ENCODE results near the gene MYOZ3.

The MYOZ3 gene

GRCh38 chr5:150637245-150638052 is 23.6 kb upstream of the MYOZ3 start:
- Mint-ChIP-seq H3K9me3 (no peaks in the 10 kb centered on the region), H3K27ac (no peak overlapping the region), H3K4me3 (no peak overlapping the region), H3K4me1 (no peaks in the 10 kb centered on the region), H3K27me3 (peaks cover 37% of the 10 kb centered on the region)
- DNase-seq (no peak), ATAC-seq (no peak)

GRCh38 chr5:150638053-150638444 is 23.0 kb upstream of the MYOZ3 start:
- H3K4me1 Mint-ChIP-seq: no peaks in the 10 kb centered on the region
- peak overlapping the region in 1 of 2 donors; percentile 78 for H3K27ac Mint-ChIP-seq
- H3K9me3 Mint-ChIP-seq: no peaks in the 10 kb centered on the region
- no peak for ATAC-seq
- DNase-seq: no peak
- H3K4me3 Mint-ChIP-seq: no peak overlapping the region
- peaks cover 37% of the 10 kb centered on the region for H3K27me3 Mint-ChIP-seq

GRCh38 chr5:150638488-150639376 is 22.3 kb upstream of the MYOZ3 start:
- peaks cover 37% of the 10 kb centered on the region for H3K27me3 Mint-ChIP-seq
- H3K4me1 Mint-ChIP-seq: no peaks in the 10 kb centered on the region
- ATAC-seq: no peak
- H3K9me3 Mint-ChIP-seq: no peaks in the 10 kb centered on the region
- no peak overlapping the region for H3K4me3 Mint-ChIP-seq
- DNase-seq: no peak
- no peak overlapping the region for H3K27ac Mint-ChIP-seq

GRCh38 chr5:150639377-150639692 is 21.7 kb upstream of the MYOZ3 start:
- DNase-seq: no peak
- H3K9me3 Mint-ChIP-seq: no peaks in the 10 kb centered on the region
- no peak for ATAC-seq
- H3K27me3 Mint-ChIP-seq: peaks cover 38% of the 10 kb centered on the region
- no peaks in the 10 kb centered on the region for H3K4me1 Mint-ChIP-seq
- no peak overlapping the region for H3K4me3 Mint-ChIP-seq
- no peak overlapping the region for H3K27ac Mint-ChIP-seq

- no peak overlapping the region for H3K27ac Mint-ChIP-seq
- peaks cover 42% of the 10 kb centered on the region for H3K27me3 Mint-ChIP-seq
- H3K4me3 Mint-ChIP-seq: no peak overlapping the region
- no peaks in the 10 kb centered on the region for H3K4me1 Mint-ChIP-seq
- ATAC-seq: no peak
- no peak for DNase-seq
- H3K9me3 Mint-ChIP-seq: no peaks in the 10 kb centered on the region
Measured at GRCh38 chr5:150639751-150640150, 21.3 kb upstream of the MYOZ3 start.

GRCh38 chr5:150640311-150641005 is 20.6 kb upstream of the MYOZ3 start, which contains the start of gene SYNPO:
Gene SYNPO, plus strand, starts transcription at chr5:150640660. Its CDS starts 7,616 bp downstream, at chr5:150648276.
- no peak within 1 kb of the TSS for H3K27ac Mint-ChIP-seq
- no peak within 1 kb of the TSS for H3K4me3 Mint-ChIP-seq
- no peaks in the 10 kb centered on the region for H3K9me3 Mint-ChIP-seq
- peaks cover 35% of the 10 kb centered on the region for H3K27me3 Mint-ChIP-seq
- no peaks in the 10 kb centered on the region for H3K4me1 Mint-ChIP-seq
- no peak for ATAC-seq
- no peak for DNase-seq

- no peak for ATAC-seq
- H3K4me1 Mint-ChIP-seq: no peaks in the 10 kb centered on the region
- peaks cover 30% of the 10 kb centered on the region for H3K27me3 Mint-ChIP-seq
- no peak overlapping the region for H3K4me3 Mint-ChIP-seq
- no peak overlapping the region for H3K27ac Mint-ChIP-seq
- no peak for DNase-seq
- H3K9me3 Mint-ChIP-seq: no peaks in the 10 kb centered on the region
Measured at GRCh38 chr5:150641006-150641570, 20.0 kb upstream of the MYOZ3 start.

GRCh38 chr5:150641824-150642566 is 19.1 kb upstream of the MYOZ3 start:
- no peak overlapping the region for H3K4me3 Mint-ChIP-seq
- H3K4me1 Mint-ChIP-seq: no peaks in the 10 kb centered on the region
- H3K27ac Mint-ChIP-seq: no peak overlapping the region
- ATAC-seq (no peak), DNase-seq (no peak)
- H3K9me3 Mint-ChIP-seq: no peaks in the 10 kb centered on the region
- H3K27me3 Mint-ChIP-seq: peaks cover 21% of the 10 kb centered on the region

- Mint-ChIP-seq H3K27me3 (peaks cover 16% of the 10 kb centered on the region), H3K4me1 (no peaks in the 10 kb centered on the region), H3K4me3 (no peak overlapping the region), H3K9me3 (no peaks in the 10 kb centered on the region), H3K27ac (no peak overlapping the region)
- ATAC-seq (no peak), DNase-seq (no peak)
Measured at GRCh38 chr5:150642567-150642927, 18.5 kb upstream of the MYOZ3 start.

- H3K4me3 Mint-ChIP-seq: no peak overlapping the region
- no peak for ATAC-seq
- peaks cover 10% of the 10 kb centered on the region for H3K27me3 Mint-ChIP-seq
- no peaks in the 10 kb centered on the region for H3K9me3 Mint-ChIP-seq
- DNase-seq: no peak
- no peak overlapping the region for H3K27ac Mint-ChIP-seq
- no peaks in the 10 kb centered on the region for H3K4me1 Mint-ChIP-seq
Measured at GRCh38 chr5:150642991-150643710, 17.9 kb upstream of the MYOZ3 start.

- H3K4me1 Mint-ChIP-seq: no peaks in the 10 kb centered on the region
- DNase-seq (no peak), ATAC-seq (no peak)
- peaks cover 6% of the 10 kb centered on the region for H3K27me3 Mint-ChIP-seq
- no peak overlapping the region for H3K4me3 Mint-ChIP-seq
- H3K9me3 Mint-ChIP-seq: no peaks in the 10 kb centered on the region
- peak overlapping the region in 1 of 2 donors; percentile 42 for H3K27ac Mint-ChIP-seq
Measured at GRCh38 chr5:150644058-150644457, 17.0 kb upstream of the MYOZ3 start.

GRCh38 chr5:150644514-150644913 is 16.5 kb upstream of the MYOZ3 start:
- DNase-seq: no peak
- no peaks in the 10 kb centered on the region for H3K4me1 Mint-ChIP-seq
- no peaks in the 10 kb centered on the region for H3K9me3 Mint-ChIP-seq
- no peak for ATAC-seq
- peaks cover 6% of the 10 kb centered on the region for H3K27me3 Mint-ChIP-seq
- no peak overlapping the region for H3K27ac Mint-ChIP-seq
- no peak overlapping the region for H3K4me3 Mint-ChIP-seq

GRCh38 chr5:150645070-150645700 is 15.9 kb upstream of the MYOZ3 start:
- no peak for DNase-seq
- H3K9me3 Mint-ChIP-seq: no peaks in the 10 kb centered on the region
- no peak overlapping the region for H3K4me3 Mint-ChIP-seq

More at GRCh38 chr5:150645070-150645700, 15.9 kb upstream of the MYOZ3 start:
- Mint-ChIP-seq H3K4me1 (no peaks in the 10 kb centered on the region), H3K27ac (no peak overlapping the region), H3K27me3 (peaks cover 6% of the 10 kb centered on the region)
- ATAC-seq: no peak

Measured in stimulated activated naive CD8-positive, alpha-beta T cell treated with anti-CD3 and anti-CD28 coated beads, Interleukin-15, amount 100 ng/mL, for 72 hours (primary cell).